Posterior vena cava (tissue), 2 donors: Measurements from ENCODE around the gene GLP1R. TPM values are rescaled to one million over a fixed set of nuclear protein-coding genes. Genes with fewer than 3 reads are reported as not detected.

Experiments
- DNase-seq: peaks from one replicate; pipeline ENCODE4 v3.0.0-alpha.2; 2020; ENCODE audit warnings: low spot score
- intact Hi-C, 2 donors: fragments of 100-400 bp; cut with DNase I; formaldehyde crosslinking; loops; one replicate each; pipeline versions ENCODE4 v1.14.1 to v1.14.2; 2022 to 2023
- total RNA-seq, 2 donors: library from RNA; stranded (reverse); fragmentation: NEBNext Ultra II Directional; extraction: Animal tissue kit (Norgen Biotek cat#: 25700); gene quantifications; one replicate each; pipeline ENCODE4 v1.2.1, GENCODE V29; 2021
- donor health status: DM: yes; HTN: yes; CAD: no.
- donor health status: DM: yes; HTN: yes; CAD: no.

The GLP1R gene
- total RNA-seq, 2 donors from 2014 or later, result not detected

DNA sequence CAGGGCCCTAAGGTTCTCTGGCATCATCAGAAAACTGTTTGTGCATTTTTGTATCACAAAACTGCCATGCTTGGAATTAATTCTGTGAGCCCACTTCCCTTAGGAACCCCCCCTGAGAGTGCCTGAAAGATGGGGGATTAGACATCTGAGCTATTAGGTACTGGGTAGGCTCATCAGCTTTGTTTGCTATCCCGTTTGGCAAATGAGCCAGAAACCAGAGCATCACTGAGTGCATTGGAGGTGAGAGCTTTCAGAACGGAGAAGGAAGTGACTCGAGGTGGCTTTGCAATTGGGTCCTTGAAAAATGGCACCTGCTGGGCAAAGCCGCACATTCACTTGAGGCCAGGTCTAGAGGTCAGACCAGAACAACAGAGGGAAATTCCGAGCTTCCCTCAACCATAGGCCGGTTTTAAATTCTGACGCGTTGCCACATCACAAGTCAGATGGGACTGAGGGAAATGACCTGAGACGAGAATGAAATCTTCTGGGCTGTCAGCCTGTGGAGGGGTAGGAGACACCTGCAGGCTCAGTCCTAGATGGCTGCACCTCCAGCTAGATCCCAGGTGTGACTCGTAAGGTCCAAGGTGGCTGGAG, 8.4 kb upstream of the GLP1R start:
- intact Hi-C loops, result no loop called here

GRCh38 chr6:39041072-39041471, 7.5 kb upstream of the GLP1R start:
- intact Hi-C loops, result loop anchor here in 1 of 2 donors (1.0 kb wide), 1 partner anchor 39 kb away; no protein-coding TSS in a partner anchor
- no peak for DNase-seq

More for the DNA sequence above, 8.4 kb upstream of the GLP1R start:
- no peak for DNase-seq

- no peak for DNase-seq
- intact Hi-C loops, result no loop called here
Observed at GRCh38 chr6:39043776-39044175, 4.8 kb upstream of the GLP1R start.

- intact Hi-C loops, result no loop called here
- no peak for DNase-seq
Observed at GRCh38 chr6:39044181-39044580, 4.4 kb upstream of the GLP1R start.

GRCh38 chr6:39047434-39048327, 900 bp upstream of the GLP1R start:
- no peak for DNase-seq
- intact Hi-C loops, result no loop called here

DNA sequence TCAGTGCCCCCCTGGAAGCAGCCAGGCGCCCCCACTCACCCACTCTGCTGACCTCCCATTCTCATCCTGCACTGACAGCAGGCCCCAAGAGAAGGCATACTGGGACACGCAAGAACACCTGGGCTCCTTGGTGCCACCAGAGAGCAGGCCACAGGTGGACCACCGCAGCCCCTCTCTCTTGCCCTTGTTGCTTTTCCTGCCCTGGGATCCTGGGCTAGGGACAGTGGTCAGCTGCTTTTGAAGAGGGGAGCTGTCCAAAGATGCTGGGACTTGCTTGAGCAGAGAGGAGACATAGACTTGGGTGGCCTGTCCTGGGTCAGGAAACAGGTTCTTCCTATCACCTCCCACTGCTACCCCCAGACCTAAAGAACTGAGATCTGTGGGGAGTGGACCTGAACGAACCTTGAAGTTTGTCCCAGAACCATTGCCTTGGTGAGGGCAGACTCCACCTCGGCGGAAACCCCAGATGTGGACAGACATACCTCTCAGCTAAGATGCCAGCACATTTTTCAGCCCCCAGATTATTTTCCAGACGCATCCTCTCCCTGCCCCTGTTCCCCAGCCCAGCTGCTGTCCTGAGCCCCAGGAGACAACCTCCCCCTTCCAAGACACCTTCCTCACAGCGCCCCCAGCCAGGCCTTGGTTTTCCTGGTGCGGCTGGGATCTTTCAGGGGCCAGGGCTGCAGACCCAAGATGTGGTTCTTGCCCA, 1.1 kb downstream of the GLP1R start:
- DNase-seq, result no peak
- intact Hi-C loops, result no loop called here

GRCh38 chr6:39050453-39051112, 2.0 kb downstream of the GLP1R start:
- DNase-seq, result no peak
- intact Hi-C loops, result no loop called here

DNA sequence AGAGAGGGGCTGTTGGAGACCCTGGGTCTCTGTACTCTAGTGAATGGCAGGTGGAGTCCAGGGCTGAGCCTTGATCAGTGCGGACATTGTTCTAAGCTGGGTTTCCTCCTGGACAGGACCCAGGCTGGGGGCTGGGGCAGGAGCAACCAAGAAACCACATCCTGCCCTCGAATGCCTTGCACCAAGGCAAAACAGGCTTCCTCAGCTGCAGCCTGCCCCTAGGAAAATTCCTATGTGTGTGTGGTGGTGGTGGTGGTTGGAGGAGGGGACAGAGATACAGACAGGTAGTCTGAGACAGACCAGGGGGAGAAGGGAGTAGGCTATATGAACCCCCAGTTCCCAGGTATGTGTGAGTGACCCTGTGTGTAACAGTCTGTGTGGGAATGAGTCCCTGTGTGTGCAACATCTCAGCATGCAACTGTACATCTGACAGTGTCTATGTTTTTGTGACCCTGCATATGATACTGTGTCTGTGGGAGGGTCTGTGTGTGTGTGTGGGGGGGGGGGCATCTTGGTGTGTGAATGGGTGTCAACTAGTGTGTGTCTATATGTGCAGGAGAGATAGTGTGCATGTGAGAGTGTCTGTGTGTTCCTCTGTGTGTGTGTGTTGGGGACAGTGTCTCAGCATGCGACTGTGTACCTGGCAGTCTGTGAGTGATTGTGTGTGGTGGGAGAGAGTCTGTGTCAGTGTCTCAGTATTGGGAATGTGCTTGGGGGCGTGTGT, 3.0 kb downstream of the GLP1R start:
- intact Hi-C loops, result no loop called here
- no peak for DNase-seq

DNA sequence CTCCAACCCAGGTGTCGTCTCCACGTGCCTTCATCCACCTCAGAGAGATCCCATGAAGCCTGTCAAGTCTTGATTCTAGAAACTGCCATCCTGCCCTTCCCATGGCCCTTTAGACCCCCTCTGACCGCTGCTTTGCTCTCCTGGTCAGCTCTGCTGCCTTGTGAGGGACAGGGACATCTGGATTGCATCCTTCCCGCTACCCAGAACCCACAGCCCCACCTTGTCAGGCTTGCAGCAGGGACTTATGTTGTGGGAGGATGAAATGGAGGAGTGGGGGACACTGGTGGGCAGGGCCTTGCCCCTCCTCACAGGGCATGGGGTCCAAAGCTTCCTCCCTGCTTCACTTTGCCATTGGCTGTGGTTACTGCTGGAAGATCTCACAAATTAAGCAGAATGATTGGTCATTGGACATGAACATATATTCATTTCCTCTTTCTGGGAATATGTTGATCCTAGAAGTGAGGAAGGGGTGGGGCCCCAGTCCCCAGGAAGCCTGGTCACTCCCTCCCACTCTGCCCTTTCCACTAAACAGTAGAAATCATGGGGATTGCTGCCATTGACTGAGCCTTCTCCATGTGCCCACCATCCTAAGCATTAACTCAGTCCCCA, 4.5 kb downstream of the GLP1R start:
- DNase-seq, result no peak
- intact Hi-C loops, result no loop called here

GRCh38 chr6:39053854-39054576, 5.4 kb downstream of the GLP1R start:
- peak; percentile 61 for DNase-seq
- intact Hi-C loops, result no loop called here

- DNase-seq, result peak; percentile 38
- intact Hi-C loops, result no loop called here
Observed at GRCh38 chr6:39054577-39055142, 6.1 kb downstream of the GLP1R start.

GRCh38 chr6:39055661-39056060, 7.1 kb downstream of the GLP1R start:
- intact Hi-C loops, result no loop called here
- DNase-seq, result peak; percentile 14

DNA sequence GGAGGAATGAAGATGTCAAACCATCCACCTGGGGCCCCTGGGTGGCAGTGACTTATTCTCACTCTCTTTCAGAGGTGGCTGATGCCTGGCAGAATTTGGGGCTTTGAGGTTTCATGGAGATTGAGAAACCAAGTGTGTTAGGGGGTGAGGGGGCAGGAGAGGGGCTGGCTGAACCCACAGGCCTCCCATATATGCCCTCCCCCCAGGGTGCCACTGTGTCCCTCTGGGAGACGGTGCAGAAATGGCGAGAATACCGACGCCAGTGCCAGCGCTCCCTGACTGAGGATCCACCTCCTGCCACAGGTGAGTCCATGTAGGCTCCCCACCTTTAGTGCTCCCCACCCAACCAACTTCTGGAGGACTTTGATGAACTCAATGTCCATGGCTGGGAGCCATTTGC, 7.6 kb downstream of the GLP1R start:
- intact Hi-C loops, result no loop called here
- DNase-seq, result peak; percentile 77

GRCh38 chr6:39056681-39057080, 8.1 kb downstream of the GLP1R start:
- intact Hi-C loops, result no loop called here
- DNase-seq, result peak; percentile 47

DNA sequence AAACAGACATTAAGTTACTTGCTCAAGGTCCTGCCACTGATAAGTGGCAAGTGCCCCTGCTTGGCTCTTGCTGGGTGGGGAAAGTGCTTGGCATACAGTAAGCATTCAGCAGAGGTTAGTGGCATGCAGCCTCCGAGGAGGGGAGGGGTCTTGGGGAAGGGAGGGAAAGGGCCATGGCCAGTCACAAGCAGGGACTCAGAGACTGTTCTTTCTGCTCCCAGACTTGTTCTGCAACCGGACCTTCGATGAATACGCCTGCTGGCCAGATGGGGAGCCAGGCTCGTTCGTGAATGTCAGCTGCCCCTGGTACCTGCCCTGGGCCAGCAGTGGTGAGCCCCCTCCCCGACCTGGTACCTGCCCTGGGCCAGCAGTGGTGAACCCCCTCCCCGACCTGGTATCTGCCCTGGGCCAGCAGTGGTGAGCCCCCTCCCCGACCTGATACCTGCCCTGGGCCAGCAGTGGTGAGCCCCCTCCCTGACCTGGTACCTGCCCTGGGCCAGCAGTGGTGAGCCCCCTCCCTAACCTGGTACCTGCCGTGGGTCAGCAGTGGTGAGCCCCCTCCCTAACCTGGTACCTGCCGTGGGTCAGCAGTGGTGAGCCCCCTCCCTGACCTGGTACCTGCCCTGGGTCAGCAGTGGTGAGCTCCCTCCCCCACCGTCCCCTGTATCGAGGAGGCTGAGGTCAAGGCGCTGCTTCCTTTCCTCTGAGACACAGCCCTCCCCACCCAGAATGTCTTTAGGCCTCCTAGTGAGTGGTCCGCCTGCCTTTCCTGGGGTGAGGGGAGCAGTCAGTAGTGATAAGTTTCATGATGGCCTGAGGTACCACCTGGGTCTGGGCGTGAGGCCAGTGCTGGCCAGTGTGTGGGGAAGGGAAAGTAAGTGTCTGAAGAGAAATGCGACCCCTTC, 8.9 kb downstream of the GLP1R start:
- peak; percentile 44 for DNase-seq
- intact Hi-C loops, result no loop called here

GRCh38 chr6:39058471-39059147, 10.0 kb downstream of the GLP1R start:
- intact Hi-C loops, result no loop called here
- DNase-seq, result peak; percentile 37
